Femur (tissue), 1 donor: ENCODE measurements around the gene LRP1B.
"Not testable (repeated sequence)": the region's sequence is repeated elsewhere in the genome, so short reads cannot be mapped to it uniquely, and the experiment has no call there.

Source experiments
- DNase-seq: peaks from one replicate; pipeline ENCODE4 v3.0.0-alpha.2; 2017

The LRP1B gene

DNA sequence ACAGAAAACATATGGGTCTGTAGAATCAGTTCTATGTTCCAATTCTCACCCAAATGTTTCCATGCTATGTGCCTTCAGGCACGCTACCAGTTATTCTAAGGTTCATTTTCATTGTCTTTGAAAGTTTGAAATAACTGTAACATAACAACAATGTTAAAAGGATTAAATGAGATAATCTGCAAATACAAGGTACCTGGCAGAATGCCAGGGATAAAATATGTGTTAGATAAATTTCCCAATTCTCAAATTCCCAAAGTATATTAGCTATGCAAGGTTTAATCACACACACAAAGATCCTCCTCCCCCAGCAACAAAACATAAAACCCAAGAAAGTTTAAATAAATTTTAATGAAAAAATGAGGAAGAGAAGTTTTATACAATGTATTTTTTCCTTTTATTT, 261.2 kb downstream of the LRP1B start:
- no peak for DNase-seq

DNA sequence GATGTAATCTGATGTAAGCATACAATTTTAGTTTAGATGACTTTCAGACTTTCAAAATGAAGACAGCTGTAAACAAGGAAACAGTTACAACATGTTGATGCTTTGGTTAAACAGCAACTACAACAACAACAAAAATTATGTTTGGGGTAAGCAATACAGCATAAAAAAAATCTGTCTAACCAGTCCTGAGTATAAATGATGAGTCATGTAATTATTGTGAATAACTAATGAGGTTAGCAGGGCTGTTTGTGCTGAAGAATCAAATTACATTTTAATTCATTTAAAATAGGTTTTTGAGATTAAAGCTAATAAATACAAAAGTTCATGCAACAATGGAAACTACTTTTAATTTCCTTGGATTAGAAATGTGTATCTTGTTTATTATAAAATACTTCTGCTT, 266.9 kb downstream of the LRP1B start:
- DNase-seq: no peak

DNA sequence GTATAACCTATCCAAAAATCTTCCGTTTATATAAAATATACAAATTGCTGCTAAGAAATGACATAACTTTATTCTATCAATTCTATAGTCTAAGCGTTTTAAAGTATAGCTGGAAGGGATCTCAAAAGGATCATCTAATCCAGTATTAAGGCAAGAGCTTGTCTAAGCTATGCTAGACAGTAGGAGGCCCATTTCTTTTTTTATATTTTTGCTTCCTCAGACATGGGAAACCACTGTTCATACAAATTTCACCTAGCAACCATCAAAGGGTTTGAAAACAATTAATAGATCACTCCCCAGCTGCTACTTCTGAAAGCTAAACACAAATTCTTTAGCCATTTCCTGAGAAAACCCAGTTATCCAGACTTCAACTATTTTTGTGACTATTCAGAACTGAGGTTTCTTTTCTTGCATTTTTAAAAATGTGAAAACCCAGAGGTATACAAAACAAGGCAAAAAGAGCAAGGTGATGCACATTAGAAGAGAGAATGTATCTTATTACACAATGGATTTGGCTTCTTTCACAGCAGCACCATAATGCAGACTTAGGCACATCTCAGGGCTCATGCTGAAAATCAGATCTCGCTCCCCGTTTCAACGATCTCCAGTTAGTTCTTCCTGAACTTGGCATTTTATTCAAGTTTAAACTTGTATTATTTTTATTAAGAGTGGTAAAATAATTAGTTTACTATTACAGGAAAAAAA, 274.4 kb downstream of the LRP1B start:
- DNase-seq: no peak

DNA sequence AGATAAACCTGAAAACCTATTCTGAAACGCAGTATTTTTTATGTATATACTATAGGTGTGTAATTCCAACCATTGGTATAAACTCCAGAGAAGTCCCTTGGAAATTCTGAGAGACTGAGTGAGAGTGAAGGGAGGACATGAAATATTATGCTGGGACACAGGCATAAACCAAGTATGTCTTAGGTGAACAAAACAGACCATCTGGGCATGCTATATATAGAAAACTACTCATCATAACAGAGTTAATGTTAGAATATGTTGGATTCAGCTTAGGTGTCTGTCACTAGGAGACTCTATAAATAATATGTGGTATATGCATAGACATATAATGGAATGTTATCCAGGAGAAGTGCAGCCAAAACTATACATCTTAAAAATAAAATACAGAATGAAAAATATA, 282.6 kb downstream of the LRP1B start:
- DNase-seq: no peak

DNA sequence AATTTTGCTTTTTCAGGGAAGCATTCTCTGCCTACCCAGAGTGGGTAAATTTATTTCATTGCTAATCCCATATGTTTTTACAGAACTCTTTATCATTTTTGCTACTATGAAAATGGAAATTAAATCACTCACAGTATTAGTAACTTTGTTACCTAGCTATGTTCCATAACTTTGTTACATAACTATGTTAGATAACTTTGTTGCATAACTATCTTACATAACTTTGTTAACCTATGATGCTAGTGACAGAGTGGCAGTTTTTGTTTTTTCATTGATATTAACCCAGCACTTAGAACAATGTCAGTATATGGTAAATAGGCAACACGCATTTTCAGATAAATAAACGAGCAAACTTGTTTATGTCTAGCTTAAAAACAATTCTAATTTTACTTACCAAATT, 286.6 kb downstream of the LRP1B start:
- DNase-seq: no peak

DNA sequence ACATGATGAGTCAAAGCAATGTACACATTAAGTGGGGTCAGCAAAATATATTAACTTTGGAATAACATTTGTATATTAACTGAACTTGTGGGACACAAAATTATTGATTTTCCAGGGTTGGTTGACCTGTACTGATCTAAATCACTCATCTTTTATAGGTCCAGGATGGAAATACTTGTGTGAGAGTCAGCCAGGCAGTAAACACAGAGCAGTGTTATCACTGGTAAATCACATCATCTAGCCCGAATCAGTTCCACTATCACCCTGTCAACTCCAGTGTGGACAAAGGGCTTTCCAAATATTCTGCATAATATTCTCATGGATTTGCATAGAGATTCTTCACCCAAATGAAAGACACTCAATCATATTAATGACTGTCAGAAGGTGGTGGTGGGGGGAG, 295.7 kb downstream of the LRP1B start:
- DNase-seq: no peak

DNA sequence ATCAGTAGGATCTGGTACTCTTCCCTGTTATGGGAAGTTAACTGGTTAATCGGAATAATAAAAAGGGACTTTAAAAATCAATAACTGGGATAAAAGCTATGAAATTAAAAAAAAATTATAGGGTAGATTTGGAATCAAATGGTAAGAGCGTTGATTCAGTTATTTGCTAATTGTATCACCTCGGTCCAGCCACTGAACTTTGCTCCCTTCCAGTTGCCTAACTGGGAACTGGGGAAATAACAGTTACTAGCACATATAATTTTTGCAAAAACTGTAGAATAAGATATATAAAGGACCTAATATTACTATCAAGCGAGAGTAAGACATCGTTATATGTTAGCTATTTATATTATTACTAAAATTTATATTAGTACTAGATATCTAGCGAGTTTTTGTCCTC, 302.1 kb downstream of the LRP1B start:
- no peak for DNase-seq

DNA sequence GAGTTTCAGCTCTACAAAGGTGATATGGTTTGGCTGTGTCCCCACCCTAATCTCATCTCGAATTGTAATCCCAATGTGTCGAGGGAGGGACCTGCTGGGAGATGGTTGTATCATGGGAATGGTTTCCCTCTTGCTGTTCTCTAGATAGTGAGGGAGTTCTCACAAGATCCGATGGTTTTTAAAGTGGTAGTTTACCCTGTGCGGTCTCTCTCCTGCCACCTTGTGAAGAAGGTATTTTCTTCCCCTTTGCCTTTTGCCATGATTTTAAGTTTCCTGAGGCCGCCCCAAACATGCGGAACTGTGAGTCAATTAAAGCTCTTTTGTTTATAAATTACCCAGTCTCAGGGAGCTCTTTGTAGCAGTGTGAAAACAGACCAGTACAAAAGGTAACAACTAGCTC, 306.0 kb downstream of the LRP1B start:
- DNase-seq: no peak

DNA sequence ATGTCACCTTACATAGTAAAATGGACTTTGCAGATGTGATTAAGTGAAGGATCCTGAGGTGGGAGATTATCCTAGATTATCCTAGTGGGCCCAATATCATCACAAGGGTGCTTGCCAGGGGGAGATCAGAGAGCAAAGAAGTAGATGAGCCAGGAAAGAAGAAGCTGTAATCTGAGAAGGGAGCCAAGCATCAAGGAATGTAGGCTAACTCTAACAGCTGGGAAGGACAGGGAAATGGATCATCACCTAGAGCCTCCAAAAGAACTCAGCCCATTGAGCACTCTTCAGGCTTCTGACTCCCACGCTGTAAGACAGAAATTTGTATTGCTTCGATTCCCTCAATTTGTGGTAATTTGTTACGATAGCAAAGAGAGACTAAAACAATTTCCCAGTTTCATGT, 309.9 kb downstream of the LRP1B start:
- DNase-seq: no peak

DNA sequence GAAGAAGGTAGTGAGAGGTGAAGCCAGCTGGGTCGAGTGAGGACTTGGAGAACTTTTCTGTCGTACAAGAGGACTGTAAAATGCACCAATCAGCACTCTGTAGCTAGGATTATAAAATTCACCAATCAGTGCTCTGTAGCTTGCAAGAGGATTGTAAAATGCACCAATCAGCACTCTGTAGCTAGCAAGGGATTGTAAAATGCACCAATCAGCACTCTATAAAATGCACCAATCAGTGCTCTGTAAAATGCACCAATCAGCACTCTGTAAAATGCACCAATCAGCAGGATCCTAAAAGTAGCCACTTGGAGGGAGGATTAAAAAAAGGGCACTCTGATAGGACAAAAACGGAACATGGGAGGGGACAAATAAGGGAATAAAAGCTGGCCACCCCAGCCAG, 315.5 kb downstream of the LRP1B start:
- DNase-seq: not testable (repeated sequence)

DNA sequence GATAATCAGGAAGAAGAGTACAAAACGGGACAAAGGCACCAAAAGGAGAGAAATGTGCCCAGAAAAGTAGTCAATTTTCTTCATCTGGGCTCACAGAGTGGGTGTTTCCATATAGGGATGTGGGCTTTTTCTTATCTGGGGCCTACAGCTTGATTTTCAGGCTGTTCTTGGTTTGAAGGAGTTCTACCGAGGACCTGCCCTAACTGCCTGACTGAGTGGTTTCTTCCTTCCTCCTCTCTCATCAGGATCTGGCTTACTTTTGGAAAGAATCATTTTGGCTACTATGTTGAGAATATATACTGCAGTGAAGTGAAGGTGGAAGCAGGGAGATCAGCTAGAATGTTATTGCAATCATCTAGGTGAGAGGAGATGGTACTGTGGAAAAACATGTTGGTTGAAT, 316.7 kb downstream of the LRP1B start:
- no peak for DNase-seq

DNA sequence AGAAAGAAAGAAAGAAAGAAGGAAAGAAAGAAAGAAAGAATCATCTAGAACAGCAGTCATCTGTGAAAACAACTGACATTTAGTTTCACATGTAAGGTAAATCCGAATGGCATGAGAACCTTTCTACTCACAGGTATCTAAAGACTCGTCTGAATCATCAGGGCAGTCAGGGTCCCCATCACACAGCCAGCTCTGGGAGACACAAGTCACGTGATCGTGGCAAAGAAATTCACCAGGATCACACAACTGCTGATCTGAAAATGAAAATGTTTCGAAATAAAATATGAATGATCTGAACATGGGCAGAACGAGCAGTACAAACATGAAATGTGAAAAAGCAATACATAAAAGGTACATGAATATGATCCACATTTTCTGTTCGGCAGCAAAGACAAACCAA, 320.7 kb downstream of the LRP1B start:
- DNase-seq: no peak

DNA sequence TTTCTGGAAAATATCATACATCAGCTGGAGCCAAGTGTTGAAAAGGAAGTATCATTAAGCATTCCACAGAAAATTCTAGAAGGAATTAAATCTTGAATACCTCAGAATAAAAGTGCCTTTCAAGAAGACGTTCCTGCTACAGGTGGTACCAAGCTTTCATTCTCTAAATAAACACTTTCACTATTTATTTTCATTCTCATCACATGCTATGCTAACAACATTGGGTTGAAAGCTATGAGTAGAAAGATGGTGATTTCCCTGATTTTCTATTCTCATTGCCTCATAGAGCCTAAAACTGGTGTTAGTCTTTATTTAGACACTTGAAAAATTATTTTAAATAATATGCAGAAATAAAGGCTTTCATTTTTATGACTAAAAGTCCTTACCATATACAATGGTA, 324.7 kb downstream of the LRP1B start:
- DNase-seq: no peak

DNA sequence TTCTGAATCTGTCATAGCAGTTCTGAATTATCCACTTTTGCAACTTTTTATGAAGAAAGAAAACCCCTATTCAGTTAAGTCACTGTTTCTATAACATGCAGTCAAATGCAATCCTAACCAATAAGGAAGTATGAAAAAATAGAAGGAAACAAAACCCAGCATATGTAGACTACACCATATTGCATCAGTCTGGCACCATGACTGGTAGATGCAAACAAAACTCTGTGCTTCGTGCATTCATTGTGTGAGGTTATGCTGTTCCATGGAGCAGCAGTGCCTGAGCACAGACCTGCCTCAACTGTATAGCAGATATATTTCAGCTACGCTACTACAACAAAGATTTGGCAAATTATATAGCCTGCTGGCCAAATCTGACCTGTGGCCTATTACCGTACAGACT, 325.5 kb downstream of the LRP1B start:
- DNase-seq: no peak

DNA sequence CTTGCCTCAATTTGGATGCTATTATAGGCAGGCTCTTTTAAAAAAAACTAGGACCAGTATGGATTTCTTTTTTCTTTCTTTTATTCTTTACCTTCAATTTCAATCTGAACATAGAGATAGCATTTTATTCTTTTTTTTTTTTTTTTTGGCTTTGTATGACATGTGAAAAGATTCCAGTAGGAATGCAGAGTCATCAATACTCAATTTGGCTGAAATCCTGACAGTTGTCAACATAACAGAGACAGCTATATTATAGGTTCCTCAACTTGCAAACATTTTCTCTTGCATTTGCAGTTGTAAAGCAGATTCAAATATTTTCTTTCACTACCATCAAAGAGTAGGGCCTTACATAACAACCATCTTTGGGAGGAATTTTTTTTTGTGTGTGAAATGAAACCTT, 334.4 kb downstream of the LRP1B start:
- DNase-seq: no peak

DNA sequence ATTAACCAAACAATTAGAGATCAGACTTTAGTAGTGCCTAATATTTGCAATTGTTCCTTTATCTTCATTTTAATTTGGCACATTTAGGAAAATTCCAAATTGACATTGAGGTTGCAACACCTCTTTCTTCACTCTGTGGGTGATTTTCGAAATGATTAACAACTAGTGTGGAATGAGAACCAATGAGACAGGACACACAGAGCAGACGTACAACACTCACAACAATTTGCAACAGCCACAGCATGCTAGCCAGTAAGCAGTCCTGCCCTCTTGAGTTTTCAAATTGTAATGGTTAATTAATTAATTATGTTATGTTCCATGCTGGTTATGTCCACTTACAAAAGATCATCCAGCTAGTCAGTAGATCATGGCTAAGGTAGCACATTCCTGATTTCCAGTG, 339.3 kb downstream of the LRP1B start:
- no peak for DNase-seq

DNA sequence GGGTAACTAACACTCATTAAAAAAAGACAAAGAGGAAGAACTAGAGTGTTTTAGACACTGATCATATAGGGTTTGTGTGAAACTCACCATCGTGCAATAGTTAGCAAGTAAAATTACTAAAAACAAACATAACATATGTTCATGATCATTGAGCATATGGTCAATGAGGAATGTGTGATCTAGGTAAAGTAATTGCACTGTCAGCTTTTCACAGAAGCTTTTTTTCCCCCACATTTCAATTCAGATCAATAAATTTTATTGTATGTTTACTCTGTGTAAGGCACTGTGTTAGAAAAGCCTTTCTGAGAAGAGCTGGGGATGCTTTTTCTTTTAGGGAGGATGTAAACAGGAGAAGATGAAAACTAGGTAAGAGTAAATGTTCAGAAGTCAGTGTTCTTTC, 348.2 kb downstream of the LRP1B start:
- DNase-seq: no peak

DNA sequence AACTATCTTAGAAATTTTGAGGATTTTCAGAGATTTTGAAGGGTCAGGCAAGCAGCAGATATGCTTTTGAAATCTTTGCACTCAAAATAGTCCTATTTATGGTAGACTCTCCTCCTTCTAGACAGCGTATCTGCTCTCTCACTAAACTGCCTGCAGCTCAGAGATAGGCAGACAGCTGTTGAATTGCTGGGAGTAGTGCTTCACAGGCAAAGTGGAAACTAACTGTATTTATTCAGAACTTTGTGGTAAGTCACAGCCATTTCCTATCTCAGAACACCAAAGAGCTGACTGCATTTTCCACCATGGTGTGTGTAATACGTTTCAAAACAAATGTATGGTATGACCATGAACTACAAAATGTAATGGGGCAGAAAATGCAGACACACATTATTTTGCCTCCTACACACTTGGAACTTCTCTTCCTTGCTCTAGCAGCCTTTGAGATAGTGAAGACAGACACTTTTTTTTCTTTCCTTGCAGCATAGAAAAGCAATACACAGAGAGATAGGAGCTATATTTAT, 352.4 kb downstream of the LRP1B start:
- no peak for DNase-seq

DNA sequence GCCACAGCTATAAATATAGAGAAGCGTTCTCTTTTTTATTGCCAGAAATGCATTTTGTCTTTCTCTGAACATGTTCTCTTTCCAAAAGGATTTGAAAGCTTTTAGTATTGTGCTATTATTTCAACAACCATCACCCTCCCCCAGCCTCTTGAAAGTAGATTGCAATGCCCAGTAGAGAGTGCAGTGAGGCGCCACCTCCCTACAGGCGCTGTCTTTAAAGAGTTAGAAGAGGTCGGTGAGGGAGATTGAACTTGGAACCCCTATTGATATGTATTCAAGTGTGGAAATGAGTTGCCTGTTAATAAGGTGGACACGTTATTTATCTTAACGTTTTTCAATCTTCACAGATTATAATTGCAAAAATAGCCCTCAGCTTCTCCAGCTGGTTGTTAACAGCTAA, 360.3 kb downstream of the LRP1B start:
- no peak for DNase-seq

DNA sequence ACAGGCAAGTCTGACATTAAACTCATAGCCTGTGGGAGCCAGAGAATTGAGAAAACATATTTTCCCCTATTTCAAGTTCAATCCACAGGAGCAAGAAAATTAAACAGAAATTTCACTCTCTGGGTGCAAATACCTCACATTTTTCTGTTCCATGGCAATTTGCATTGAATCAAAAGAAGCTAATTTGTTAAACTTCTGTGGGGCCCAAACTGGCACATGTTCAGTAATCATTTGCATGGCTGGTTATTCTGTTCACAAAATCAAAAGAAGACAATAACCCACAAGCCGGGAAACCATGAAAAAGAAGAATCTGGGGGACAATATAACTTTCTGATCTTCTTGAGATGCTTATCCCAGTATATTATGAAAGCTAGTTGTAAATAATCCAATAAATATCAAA, 363.1 kb downstream of the LRP1B start:
- no peak for DNase-seq

DNA sequence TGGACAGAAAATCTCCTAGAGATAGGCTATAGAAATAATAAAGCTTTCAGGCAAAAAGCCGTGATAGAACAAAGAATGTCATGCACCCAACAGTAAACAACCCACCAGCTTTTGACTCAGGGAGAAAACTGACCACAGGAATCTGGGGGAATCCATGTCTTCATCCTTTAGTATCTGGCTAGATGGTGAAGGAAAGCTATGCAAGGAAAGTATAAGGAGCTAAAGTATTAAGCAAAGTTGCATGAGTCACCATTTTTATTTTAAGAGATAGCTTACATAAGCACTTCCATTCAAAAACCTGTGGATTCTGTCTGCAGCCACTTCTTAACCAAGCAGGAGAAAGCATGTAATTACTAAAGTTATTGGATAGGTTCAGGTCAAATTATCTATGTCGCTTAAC, 363.8 kb downstream of the LRP1B start:
- DNase-seq: no peak

DNA sequence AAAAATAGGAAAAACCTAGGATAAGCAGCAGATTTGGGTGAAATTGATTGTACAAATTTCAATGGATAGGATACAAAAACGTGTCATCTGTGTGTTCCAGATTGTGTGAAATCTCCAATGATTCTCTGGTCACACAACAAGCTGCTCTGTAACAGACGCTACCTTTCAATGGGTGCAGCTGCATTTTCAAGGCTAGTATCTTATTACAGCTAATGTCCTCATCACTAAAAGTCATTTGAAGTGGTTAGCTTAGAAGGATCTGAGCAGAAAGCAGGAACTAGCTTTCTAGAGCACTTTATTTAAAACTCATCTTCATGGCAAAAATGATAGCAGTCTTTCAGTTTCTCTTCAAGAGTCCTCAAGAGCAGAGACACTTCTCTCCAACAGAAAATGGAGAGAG, 364.6 kb downstream of the LRP1B start:
- no peak for DNase-seq

DNA sequence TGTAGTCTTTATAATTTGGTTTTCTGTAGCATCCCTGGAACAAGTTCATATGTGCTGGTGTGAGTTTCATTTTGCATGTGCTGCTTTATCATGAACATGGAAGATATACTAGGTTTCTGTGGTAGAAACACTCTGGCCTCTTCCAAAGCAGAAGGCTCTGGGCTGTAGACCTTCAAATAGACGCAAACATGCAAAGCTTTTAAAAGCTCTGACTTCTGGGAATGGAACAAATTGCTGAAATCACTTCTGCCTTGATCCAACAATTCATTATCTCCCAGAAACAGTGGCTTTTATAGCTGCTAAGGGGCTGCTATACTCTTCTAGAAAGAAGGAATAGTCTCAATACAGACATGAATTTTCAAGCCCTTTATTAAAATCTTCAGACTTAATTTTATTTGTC, 382.2 kb downstream of the LRP1B start:
- no peak for DNase-seq

DNA sequence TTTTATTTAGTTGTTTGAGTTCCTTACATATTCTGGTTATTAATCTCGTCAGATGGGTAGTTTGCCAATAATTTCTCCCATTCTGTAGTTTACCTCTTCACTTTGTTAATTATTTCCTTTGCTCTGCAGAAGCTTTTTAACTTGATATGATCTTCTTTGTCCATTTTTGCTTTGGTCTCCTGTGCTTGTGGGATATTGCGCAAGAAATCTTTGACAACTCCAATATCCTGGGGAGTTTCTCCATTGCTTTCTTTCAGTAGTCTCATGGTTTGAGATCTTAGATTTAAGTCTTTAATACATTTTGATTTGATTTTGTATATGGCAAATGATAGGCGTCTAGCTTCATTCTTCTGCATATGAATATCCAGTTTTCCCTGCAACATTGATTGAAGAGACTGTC, 389.2 kb downstream of the LRP1B start:
- no peak for DNase-seq

DNA sequence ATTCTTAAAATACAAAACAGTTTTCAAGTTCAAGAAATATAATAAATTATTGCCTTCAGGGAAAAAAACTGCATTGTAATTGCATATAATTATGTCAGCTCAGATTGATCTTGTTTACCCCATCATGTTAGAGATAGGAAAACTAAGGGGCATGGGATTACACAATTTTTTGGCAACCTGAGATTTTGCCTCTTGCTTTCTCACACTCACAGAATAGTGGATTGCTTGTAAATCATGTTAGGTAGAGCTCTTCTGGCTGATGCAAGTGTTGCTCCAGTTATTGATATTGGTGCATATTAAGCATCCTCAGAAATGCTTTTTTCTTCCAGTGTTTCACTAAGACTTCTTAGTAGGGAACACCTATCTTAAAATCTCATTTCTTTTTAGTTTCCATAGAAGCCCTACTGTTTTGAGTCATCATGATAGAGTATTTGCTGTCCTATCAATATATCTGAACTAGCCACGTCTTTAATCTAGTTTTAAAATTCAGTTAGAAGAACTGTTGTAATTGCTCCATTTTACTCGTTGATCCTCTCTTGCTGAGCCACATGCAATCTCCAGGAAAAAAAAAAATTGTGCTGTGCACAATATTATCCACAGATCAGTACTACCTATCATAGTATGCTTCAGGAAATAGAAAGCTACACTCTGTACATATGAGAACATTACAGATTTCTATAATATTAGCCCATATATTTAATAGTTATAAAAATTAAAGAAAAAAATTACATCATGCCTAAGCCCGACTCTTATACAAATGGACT, 393.1 kb downstream of the LRP1B start:
- DNase-seq: no peak
